HG03066 (cell line): Measurements from ENCODE around the gene TRAM2.

Experiments
- ATAC-seq: cut with Tn5 transposase; IDR thresholded peaks from one replicate; pipeline ENCODE4 v1.9.1; 2021; ENCODE audit warnings: low read depth; ENCODE audit not compliant: unreplicated experiment

Gene TRAM2

DNA sequence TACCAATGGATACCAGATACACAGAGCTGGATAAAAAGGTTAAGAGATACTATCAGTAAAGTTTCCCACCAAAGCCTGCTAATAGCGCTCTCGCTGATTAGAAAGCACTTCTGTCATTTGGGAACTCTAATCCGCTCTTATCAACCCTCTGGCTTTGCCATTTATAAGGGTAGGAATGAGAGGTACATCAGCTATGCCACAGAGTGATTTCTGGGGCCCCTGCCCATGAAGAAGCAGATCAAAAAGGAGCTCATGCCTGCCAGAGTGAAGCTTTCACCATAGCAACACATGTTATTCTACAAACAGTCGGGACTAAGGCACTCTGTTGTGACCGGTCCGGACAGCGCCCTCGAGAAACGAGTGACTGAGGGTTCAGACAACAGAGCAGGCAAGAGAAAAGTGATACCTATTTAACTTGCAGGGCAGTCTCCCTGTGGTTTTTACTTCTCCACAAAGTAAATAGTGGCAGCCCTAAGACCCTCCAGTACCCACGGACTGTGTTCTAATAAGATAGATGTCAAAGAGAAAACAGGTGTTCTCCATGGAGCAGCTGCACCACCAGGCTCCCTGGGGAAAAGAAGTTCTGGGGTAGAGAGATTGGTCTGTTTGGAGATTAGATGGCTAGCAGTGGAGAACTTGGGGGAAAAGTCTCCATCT is 5.6 kb downstream of the TRAM2 start:
- ATAC-seq = no peak

DNA sequence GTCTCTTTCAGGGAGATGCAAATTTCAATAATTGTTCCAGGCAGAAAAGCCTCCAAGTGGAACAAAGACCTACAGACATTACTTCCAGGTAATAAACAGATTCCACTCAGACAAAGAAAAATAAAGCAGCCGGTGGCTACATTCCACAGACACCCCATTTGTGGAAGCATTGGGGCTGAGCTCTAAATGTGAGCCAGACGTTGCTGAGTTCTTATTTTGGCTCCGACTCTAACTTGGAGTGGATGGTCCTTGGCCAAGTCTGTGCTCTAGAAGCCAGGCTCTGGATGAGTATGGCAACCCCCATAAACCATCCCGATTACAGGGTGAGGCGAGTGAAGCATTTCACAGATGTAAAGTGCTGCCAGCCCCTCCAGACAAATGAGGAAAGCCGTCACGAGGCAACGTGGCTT is 6.6 kb downstream of the TRAM2 start:
- ATAC-seq = no peak

- no peak for ATAC-seq
These were observed 8.5 kb downstream of the TRAM2 start for GRCh38 chr6:52568320-52568719.

- ATAC-seq = no peak
These were observed 10.0 kb downstream of the TRAM2 start for GRCh38 chr6:52566853-52567279.

DNA sequence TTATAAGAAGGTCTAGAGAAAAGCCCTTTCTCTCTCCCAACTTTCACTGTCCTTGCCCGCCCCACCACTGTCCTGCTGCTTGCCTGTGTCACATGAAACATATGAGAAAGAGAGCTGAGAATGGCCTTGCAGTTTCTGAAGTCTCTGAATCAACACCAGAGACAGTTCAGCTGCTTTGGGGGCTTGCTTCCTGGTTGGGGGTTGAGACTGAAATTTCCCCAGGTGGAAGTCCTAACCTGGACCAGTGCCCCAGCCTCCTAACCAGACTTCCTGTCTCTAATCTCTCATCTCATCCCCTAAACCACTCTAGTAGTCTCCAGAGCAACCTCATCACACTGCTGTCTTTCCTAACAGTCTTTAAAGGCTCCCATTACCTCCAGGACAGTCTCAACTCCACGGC is 10.7 kb downstream of the TRAM2 start:
- ATAC-seq = peak; percentile 70

GRCh38 chr6:52564856-52565255 is 12.0 kb downstream of the TRAM2 start:
- ATAC-seq = no peak

- ATAC-seq = no peak
These were observed 13.9 kb downstream of the TRAM2 start for GRCh38 chr6:52562911-52563310.

GRCh38 chr6:52560462-52560861 is 16.4 kb downstream of the TRAM2 start:
- no peak for ATAC-seq

DNA sequence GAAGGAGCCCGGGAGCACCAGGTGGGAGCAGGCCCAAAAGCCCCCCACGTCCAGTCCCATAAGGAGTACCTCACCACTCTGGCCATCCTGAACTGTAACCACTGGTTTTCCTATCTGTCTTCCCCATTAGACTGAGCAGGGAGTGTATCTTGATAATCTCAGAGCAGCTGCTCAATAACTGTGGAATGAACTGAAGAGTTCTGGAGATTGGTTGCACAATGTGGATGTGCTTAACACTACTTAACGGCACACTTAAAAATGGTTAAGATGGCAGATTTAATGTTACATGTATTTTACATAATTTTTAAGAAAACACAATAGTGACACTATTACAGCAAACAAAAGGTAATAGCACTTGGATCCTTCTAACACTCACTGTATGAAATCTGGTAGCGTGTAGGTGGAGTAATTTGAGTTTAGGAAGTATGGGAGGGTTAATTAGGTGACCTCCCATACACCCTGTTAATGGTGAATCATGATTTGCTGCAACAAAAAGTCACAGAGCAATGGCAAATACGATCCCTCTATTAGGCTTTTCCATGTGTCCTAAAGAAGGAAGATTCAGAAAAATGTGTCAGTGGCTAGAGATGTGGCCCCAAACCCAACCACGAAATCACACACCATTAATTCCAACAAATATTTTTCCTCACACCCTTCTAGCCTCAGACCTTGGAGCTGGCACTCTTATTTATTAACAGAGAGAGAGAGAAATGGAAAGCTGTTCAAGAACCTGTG is 18.4 kb downstream of the TRAM2 start:
- no peak for ATAC-seq

GRCh38 chr6:52557389-52558265 is 19.2 kb downstream of the TRAM2 start:
- ATAC-seq = no peak

DNA sequence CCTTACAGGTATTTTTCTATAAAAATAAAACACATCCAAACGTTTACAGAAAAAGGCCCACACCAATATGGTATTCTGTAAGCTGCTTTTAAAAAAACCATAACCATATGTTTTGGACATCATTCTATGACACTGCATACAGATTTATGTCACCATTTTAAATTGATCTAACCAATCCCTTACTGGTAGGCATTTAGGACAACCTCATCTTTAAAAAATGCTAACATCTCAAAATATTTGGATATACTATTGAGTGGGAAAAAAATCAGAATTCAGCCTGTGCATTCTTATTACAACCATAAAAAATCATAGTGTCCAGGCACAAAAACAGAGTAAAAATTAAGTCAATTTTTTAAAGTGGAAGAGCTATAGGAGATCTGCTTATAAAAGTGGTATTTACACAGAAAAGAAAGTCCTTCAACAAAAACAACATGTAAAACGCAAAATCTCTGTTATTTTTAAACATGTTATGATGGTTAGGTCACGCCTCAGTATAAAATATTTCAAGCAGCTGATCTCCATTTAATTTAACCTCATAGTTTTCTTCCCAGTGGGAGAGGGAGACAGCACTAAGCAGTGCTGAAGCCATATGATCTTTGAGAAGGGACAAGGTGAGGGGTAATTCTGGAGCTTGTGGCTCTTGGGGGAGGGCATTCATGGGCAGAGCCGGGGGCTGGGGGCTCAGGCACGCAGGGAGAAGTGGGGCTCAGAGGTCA is 21.2 kb downstream of the TRAM2 start:
- no peak for ATAC-seq

- ATAC-seq = no peak
These were observed 22.1 kb downstream of the TRAM2 start for GRCh38 chr6:52554684-52555280.

GRCh38 chr6:52553719-52554118 is 23.1 kb downstream of the TRAM2 start:
- no peak for ATAC-seq

- no peak for ATAC-seq
These were observed 23.7 kb downstream of the TRAM2 start for GRCh38 chr6:52553158-52553557.

DNA sequence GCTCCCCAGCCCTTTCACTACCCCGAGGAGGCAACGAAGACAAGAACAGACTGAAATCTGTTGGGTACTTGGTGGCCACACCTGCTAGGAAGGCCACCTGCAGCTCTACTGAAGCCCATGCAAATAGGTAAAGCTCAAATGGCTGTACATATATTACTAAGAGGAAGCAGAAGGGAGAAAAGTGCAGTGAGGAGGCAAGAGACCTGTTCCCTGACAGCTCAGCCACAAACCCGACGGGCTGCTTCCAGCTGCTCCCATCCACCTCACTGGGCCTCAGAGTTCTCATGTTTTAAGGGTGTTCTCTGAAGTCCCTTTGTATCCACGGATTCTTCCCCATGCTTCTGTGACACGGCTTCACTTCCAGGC is 24.6 kb downstream of the TRAM2 start:
- peak; percentile 94 for ATAC-seq

DNA sequence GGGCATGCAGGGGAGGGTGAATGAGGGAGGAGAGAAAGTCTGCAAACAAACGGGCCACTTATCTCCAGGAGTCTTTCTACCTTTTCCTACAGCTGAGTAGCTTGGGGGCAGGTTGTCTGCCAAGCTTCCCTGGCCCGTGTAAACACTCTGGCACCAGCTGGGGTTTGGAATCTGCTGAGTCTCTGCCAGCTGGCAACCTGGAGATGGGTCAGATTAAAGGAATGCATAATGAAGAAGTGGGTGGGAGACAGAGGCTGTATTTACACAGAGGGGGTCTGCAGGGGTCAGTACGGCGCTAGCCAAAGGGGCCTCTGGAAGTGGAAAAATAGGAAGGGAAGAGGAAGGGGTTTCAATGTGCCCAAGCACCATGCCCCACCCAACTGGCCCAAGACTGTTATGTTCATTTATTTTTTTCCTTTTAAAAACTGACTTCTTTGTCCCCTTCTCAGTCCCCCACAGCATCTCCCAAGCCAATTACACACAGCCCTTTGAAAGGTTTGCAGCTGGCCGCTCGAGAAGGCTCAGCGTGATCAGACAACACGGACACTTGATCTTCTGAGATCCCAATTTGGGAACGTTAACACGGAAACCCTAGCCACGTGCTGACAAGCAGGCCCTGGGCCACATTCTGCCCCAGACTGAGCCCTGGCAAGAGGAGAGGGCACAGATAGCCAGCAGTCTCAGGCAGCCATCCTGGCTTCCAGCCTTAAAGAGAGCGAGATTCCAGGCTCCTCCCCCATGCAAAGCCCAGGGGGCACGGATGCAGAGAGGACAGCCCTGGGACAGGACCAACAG is 25.2 kb downstream of the TRAM2 start:
- no peak for ATAC-seq

- no peak for ATAC-seq
These were observed 26.0 kb downstream of the TRAM2 start for GRCh38 chr6:52550870-52551269.

GRCh38 chr6:52550014-52550575 is 26.8 kb downstream of the TRAM2 start:
- no peak for ATAC-seq

GRCh38 chr6:52549428-52549827 is 27.4 kb downstream of the TRAM2 start:
- no peak for ATAC-seq
